Ovary (tissue), 3 donors: ENCODE data around the gene CPT1B.

ENCODE experiments used
- CTCF ChIP-seq, 3 donors: fragments of 450-650 bp in 2 of 3; fragments of 200-600 bp in 1 of 3; IDR thresholded peaks; one replicate each; pipeline versions ENCODE4 v1.5.1 to v1.8.0; 2016 to 2022; ENCODE audit warnings: antibody characterized with exemption in 3 of 3, mild to moderate bottlenecking in 1 of 3
- EP300 ChIP-seq: sonication (generic); formaldehyde crosslinking; IDR thresholded peaks from one replicate; pipeline ENCODE4 v1.6.1; 2017; ENCODE audit warnings: antibody characterized with exemption
- POLR2A ChIP-seq: fragments of 450-650 bp; IDR thresholded peaks from one replicate; pipeline ENCODE4 v1.6.1; 2017; ENCODE audit warnings: antibody characterized with exemption, mild to moderate bottlenecking, moderate library complexity
- donor health status: DM: no; HTN: no; CAD: no.

DNA sequence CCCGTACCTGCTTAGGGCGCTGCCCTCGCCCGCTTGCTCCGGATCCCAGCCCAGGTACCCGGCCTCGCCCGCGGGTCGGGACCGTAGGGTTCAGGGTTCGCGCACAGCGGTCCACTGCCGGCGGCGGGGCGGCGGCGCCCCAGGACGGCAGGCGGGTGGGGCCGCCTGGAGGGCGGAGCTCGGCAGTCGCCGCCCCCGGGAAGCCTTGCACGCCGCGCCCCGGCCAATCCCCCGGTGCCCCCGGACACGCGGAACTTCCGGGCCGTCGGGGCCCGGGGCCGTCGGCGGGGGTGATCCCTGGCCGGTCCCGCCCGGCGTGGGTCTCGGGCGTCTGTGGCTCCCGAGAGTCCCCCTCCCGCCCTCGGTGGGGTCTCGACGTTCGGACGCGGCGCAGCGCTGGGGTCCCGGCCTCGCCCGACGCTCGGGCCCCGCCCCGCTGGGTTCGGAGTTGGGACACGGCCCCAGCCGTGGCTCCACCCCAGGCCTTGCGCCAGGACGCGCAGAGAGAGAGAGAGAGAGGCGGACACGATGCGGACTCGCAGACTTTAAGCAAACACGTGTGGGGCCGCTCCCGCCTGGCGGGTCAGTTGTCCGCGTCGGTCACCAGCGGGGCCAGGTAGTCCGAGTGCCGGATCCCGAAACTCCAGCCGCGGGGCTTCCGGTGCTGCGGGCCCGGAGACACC, 48.2 kb downstream of the CPT1B start, which contains the start of gene TYMP:
- TF ChIP-seq POLR2A: no peak
- TF ChIP-seq CTCF (IDR thresholded peaks at IDR 0.05): no peak
- no peak for TF ChIP-seq EP300
